MM.1S (cell line): ENCODE results near the gene SMIM10L1.

Experiments used
- DNase-seq: peaks from one replicate; pipeline ENCODE4 v3.0.0-alpha.2; 2015
- H2AFZ ChIP-seq: fragments of 300-600 bp; sonication (generic); 2 replicates; pipeline ENCODE4 v1.6.0; 2016; ENCODE audit warnings: antibody characterized with exemption, low read length
- H3F3A ChIP-seq: fragments of 300-600 bp; sonication (generic); 2 replicates; pipeline ENCODE4 v1.6.1; 2016; ENCODE audit warnings: mild to moderate bottlenecking, antibody characterized with exemption, low read length, moderate library complexity, mixed read lengths; ENCODE audit not compliant: insufficient read depth
- H3K27ac ChIP-seq: fragments of 300-600 bp; sonication (generic); 2 replicates; pipeline ENCODE4 v1.5.1; 2016; ENCODE audit warnings: mild to moderate bottlenecking, low read length
- H3K27me3 ChIP-seq: fragments of 300-600 bp; sonication (generic); replicated peaks from 2 replicates; pipeline ENCODE4 v1.6.0; 2016; ENCODE audit warnings: low read length; ENCODE audit not compliant: insufficient read depth
- H3K36me3 ChIP-seq: fragments of 300-600 bp; sonication (generic); replicated peaks from 2 replicates; pipeline ENCODE4 v1.6.1; 2016; ENCODE audit warnings: mild to moderate bottlenecking, low read length, mixed read lengths; ENCODE audit not compliant: insufficient read depth
- H3K4me1 ChIP-seq: fragments of 300-600 bp; sonication (generic); 2 replicates; pipeline ENCODE4 v1.6.1; 2016; ENCODE audit warnings: low read length, mixed read lengths
- H3K4me2 ChIP-seq: fragments of 300-600 bp; sonication (generic); 2 replicates; pipeline ENCODE4 v1.6.0; 2016; ENCODE audit warnings: low read depth, low read length
- H3K4me3 ChIP-seq: fragments of 300-600 bp; sonication (generic); 2 replicates; pipeline ENCODE4 v1.5.1; 2016; ENCODE audit warnings: low read length, mixed read lengths
- H3K79me2 ChIP-seq: fragments of 300-600 bp; sonication (generic); 2 replicates; pipeline ENCODE4 v1.6.1; 2016; ENCODE audit warnings: mixed run types, low read length, mixed read lengths
- H3K9ac ChIP-seq: fragments of 300-600 bp; sonication (generic); 2 replicates; pipeline ENCODE4 v1.6.1; 2016; ENCODE audit warnings: low read length, mixed read lengths
- H3K9me2 ChIP-seq: fragments of 300-600 bp; sonication (generic); replicated peaks from 2 replicates; pipeline ENCODE4 v1.6.1; 2016; ENCODE audit warnings: mild to moderate bottlenecking, low read length, mixed read lengths; ENCODE audit not compliant: insufficient read depth
- H3K9me3 ChIP-seq: fragments of 300-600 bp; sonication (generic); replicated peaks from 2 replicates; pipeline ENCODE4 v1.6.1; 2016; ENCODE audit warnings: mild to moderate bottlenecking, low read length, mixed read lengths; ENCODE audit not compliant: insufficient read depth
- H4K20me1 ChIP-seq: fragments of 300-600 bp; sonication (generic); 2 replicates; pipeline ENCODE4 v1.6.1; 2016; ENCODE audit warnings: mild to moderate bottlenecking, low read length, moderate library complexity, mixed read lengths; ENCODE audit not compliant: insufficient read depth
- EZH2 ChIP-seq: fragments of 300-600 bp; sonication (generic); optimal IDR thresholded peaks from 2 replicates; pipeline ENCODE3; 2017; ENCODE audit warnings: low read depth, mild to moderate bottlenecking, antibody characterized with exemption, low read length, mixed read lengths
- EZH2phosphoT487 ChIP-seq: fragments of 300-600 bp; sonication (generic); IDR thresholded peaks from 2 replicates; pipeline ENCODE4 v1.6.1; 2018; ENCODE audit warnings: antibody characterized with exemption, low read length
- TF ChIP-seq, protein P1 (sequence below): fragments of 300-600 bp; sonication (generic); IDR thresholded peaks from 2 replicates; pipeline ENCODE4 v1.5.1; 2016; ENCODE audit warnings: antibody characterized with exemption, low read length, mixed read lengths

The SMIM10L1 gene

GRCh38 chr12:11186837-11187236 lies 15.8 kb downstream of the SMIM10L1 start, which contains the start of gene TAS2R42:
Gene TAS2R42, minus strand, starts transcription at chr12:11186937. Its CDS starts 0 bp downstream, at chr12:11186937.
- DNase-seq: no peak
- Histone ChIP-seq H3K27ac (no peak within 1 kb of the TSS), H3K79me2 (no peaks in the 10 kb centered on the region), H3K27me3 (no peaks in the 10 kb centered on the region), H3K4me1 (no peaks in the 10 kb centered on the region), H3K9me3 (no peaks in the 10 kb centered on the region), H4K20me1 (no peaks in the 10 kb centered on the region), H2AFZ (no peak within 1 kb of the TSS), H3K9ac (no peak within 1 kb of the TSS), H3K36me3 (no peaks in the 10 kb centered on the region), H3K4me2 (no peak within 1 kb of the TSS), H3K9me2 (no peaks in the 10 kb centered on the region), H3K4me3 (no peak within 1 kb of the TSS), H3F3A (no peaks in the 10 kb centered on the region)
- TF ChIP-seq EZH2phosphoT487 (no peak), EZH2 (no peak)
- TF ChIP-seq, protein P1, sequence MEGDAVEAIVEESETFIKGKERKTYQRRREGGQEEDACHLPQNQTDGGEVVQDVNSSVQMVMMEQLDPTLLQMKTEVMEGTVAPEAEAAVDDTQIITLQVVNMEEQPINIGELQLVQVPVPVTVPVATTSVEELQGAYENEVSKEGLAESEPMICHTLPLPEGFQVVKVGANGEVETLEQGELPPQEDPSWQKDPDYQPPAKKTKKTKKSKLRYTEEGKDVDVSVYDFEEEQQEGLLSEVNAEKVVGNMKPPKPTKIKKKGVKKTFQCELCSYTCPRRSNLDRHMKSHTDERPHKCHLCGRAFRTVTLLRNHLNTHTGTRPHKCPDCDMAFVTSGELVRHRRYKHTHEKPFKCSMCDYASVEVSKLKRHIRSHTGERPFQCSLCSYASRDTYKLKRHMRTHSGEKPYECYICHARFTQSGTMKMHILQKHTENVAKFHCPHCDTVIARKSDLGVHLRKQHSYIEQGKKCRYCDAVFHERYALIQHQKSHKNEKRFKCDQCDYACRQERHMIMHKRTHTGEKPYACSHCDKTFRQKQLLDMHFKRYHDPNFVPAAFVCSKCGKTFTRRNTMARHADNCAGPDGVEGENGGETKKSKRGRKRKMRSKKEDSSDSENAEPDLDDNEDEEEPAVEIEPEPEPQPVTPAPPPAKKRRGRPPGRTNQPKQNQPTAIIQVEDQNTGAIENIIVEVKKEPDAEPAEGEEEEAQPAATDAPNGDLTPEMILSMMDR: no peak

- H2AFZ ChIP-seq: no peak overlapping the region
- no peaks in the 10 kb centered on the region for H3F3A ChIP-seq
- no peaks in the 10 kb centered on the region for H3K36me3 ChIP-seq
- TF ChIP-seq EZH2 (no peak), EZH2phosphoT487 (no peak)
- TF ChIP-seq, protein P1: no peak
- no peaks in the 10 kb centered on the region for H3K9me2 ChIP-seq
- no peak overlapping the region for H3K4me3 ChIP-seq
- H3K4me1 ChIP-seq: no peaks in the 10 kb centered on the region
- no peak overlapping the region for H3K27ac ChIP-seq
- H3K9ac ChIP-seq: no peak overlapping the region
- no peaks in the 10 kb centered on the region for H4K20me1 ChIP-seq
- no peak overlapping the region for H3K4me2 ChIP-seq
- no peaks in the 10 kb centered on the region for H3K79me2 ChIP-seq
- no peaks in the 10 kb centered on the region for H3K9me3 ChIP-seq
- no peak for DNase-seq
- H3K27me3 ChIP-seq: no peaks in the 10 kb centered on the region
Measured at GRCh38 chr12:11202811-11203210, 31.8 kb downstream of the SMIM10L1 start.

GRCh38 chr12:11204173-11204572 lies 33.2 kb downstream of the SMIM10L1 start:
- no peaks in the 10 kb centered on the region for H3K27me3 ChIP-seq
- no peaks in the 10 kb centered on the region for H3K79me2 ChIP-seq
- no peak overlapping the region for H3K4me2 ChIP-seq
- TF ChIP-seq, protein P1: no peak
- no peak for TF ChIP-seq EZH2
- no peaks in the 10 kb centered on the region for H3K9me2 ChIP-seq
- H2AFZ ChIP-seq: no peak overlapping the region
- no peak for DNase-seq
- H3K4me3 ChIP-seq: no peak overlapping the region
- no peaks in the 10 kb centered on the region for H3F3A ChIP-seq
- H3K9ac ChIP-seq: no peak overlapping the region
- no peaks in the 10 kb centered on the region for H4K20me1 ChIP-seq
- H3K27ac ChIP-seq: no peak overlapping the region
- no peaks in the 10 kb centered on the region for H3K36me3 ChIP-seq
- no peaks in the 10 kb centered on the region for H3K4me1 ChIP-seq
- H3K9me3 ChIP-seq: no peaks in the 10 kb centered on the region
